ENCODE results near the gene MTA2.

- no peak for TF ChIP-seq CTCF (conservative IDR thresholded peaks at IDR 0.05; ENCODE audit: low read depth, low read length)
- TF ChIP-seq EZH2 (IDR thresholded peaks at IDR 0.05; ENCODE audit: low read length, unreplicated experiment): no peak
Observed at GRCh38 chr11:62615521-62615920, 13.9 kb upstream of the MTA2 start.

All from PC-3 (cell line).